ENCODE data around the gene GALNT3. TPM values are rescaled to one million over a fixed set of nuclear protein-coding genes. Genes with fewer than 3 reads are reported as not detected.

The GALNT3 gene
- total RNA-seq, 1 donor from 2014 or later: 8.3 TPM

- no peak overlapping the region for H3K4me3 Mint-ChIP-seq
- peaks cover 61% of the 10 kb centered on the region for H3K27me3 Mint-ChIP-seq (ENCODE audit: low read depth)
- peaks cover 23% of the 10 kb centered on the region for H3K4me1 Mint-ChIP-seq
- DNase-seq (ENCODE audit: low spot score in 2 of 2, unreplicated experiment in 2 of 2): no peak
- H3K36me3 Mint-ChIP-seq: no peaks in the 10 kb centered on the region
- H3K9me3 Mint-ChIP-seq: peaks cover 7% of the 10 kb centered on the region
- no peak for TF ChIP-seq CTCF (IDR thresholded peaks at IDR 0.05; ENCODE audit: unreplicated experiment)
- H3K27ac Mint-ChIP-seq: no peak overlapping the region
Observed at GRCh38 chr2:165796129-165796528, 2.1 kb upstream of the GALNT3 start.

- H3K27me3 Mint-ChIP-seq (ENCODE audit: low read depth): peaks cover 55% of the 10 kb centered on the region
- H3K4me1 Mint-ChIP-seq: peaks cover 23% of the 10 kb centered on the region
- TF ChIP-seq CTCF (IDR thresholded peaks at IDR 0.05; ENCODE audit: unreplicated experiment): no peak
- no peak overlapping the region for H3K27ac Mint-ChIP-seq
- DNase-seq (ENCODE audit: low spot score in 2 of 2, unreplicated experiment in 2 of 2): no peak
- H3K36me3 Mint-ChIP-seq: no peaks in the 10 kb centered on the region
- H3K4me3 Mint-ChIP-seq: peak overlapping the region; percentile 93
- H3K9me3 Mint-ChIP-seq: peaks cover 5% of the 10 kb centered on the region
Observed at GRCh38 chr2:165795011-165795410, 964 bp upstream of the GALNT3 start.

DNA sequence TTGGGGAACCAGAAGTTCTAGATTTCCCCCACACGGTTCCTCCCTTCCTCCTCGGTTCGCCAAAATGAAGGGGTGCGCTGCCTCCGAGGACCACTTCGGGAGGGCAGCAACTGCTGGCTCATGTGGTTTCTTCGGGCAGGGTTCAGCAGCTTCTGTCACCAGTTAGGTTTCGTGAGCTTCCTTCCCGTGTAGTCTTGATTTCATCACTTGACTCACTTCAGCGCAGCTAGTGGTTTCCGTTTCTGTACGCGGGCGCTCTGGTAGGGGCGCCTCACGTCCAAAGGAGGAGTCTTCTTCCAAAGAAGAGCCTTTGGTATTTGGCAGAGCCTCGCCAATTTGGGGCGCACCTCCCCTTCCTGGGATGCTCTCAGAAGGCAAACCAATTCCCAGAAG, 485 bp upstream of the GALNT3 start:
- Mint-ChIP-seq H3K27ac (peak overlapping the region; percentile 12), H3K4me1 (peaks cover 23% of the 10 kb centered on the region), H3K4me3 (peak overlapping the region; percentile 93), H3K27me3 (ENCODE audit: low read depth) (peaks cover 51% of the 10 kb centered on the region), H3K36me3 (no peaks in the 10 kb centered on the region), H3K9me3 (peaks cover under 1% of the 10 kb centered on the region)
- peak in 1 of 2 experiments; percentile 40 for DNase-seq (ENCODE audit: low spot score in 2 of 2, unreplicated experiment in 2 of 2)
- no peak for TF ChIP-seq CTCF (IDR thresholded peaks at IDR 0.05; ENCODE audit: unreplicated experiment)

DNA sequence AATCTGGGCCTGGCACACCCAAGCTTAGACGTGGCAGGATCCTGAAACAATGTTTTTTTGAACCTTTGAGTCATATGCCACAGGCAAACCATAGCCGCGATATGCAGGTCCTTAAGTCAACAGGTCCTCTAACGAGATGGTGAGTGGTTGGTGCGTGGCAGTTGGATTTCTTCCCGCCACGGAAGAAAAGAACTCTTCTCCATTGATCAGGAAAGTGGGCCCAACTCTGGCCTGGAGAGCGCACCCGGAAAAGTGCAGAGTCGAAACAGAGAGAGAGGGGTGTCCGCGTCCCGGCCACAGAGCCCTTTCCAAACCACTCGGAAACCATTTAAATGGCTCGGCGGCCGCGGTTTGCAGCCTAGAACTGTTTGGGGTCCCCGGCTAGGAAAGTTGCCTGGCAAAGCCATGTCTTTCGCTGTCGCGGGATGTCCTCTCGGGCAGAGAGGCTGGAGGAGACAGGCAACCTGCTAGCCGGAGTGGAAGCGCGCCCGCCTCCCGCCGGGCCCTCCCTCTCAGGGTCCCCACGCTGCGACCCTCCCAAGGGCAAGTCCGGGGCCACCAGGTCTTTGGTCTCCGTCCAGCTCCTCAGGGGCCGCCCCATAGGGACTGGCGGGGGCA, 777 bp downstream of the GALNT3 start:
- Mint-ChIP-seq H3K36me3 (no peaks in the 10 kb centered on the region), H3K9me3 (no peaks in the 10 kb centered on the region), H3K4me1 (peaks cover 23% of the 10 kb centered on the region), H3K27me3 (ENCODE audit: low read depth) (peaks cover 50% of the 10 kb centered on the region), H3K4me3 (peak overlapping the region; percentile 93), H3K27ac (peak overlapping the region; percentile 74)
- no peak for TF ChIP-seq CTCF (IDR thresholded peaks at IDR 0.05; ENCODE audit: unreplicated experiment)
- peak in 1 of 2 experiments; percentile 38 for DNase-seq (ENCODE audit: low spot score in 2 of 2, unreplicated experiment in 2 of 2)

DNA sequence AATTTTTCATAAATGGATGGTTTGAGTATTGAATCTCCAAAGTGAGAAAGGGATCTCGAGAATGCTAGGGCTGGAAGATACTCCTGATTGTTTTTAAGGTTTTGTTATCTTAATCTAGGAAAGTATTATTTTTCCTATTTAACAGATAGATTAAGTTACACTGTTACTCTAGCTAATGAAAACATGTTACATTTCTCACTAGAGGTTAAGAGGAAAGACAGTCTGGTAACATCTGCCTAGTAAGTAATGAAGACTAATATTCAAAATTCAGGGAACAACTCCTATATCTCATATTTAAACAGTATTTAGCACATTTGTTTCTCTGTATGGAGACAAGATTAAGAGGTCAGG, 2.0 kb downstream of the GALNT3 start:
- H3K36me3 Mint-ChIP-seq: no peaks in the 10 kb centered on the region
- TF ChIP-seq CTCF (IDR thresholded peaks at IDR 0.05; ENCODE audit: unreplicated experiment): no peak
- no peak overlapping the region for H3K27ac Mint-ChIP-seq
- H3K27me3 Mint-ChIP-seq (ENCODE audit: low read depth): peaks cover 45% of the 10 kb centered on the region
- H3K9me3 Mint-ChIP-seq: no peaks in the 10 kb centered on the region
- H3K4me1 Mint-ChIP-seq: peaks cover 27% of the 10 kb centered on the region
- no peak overlapping the region for H3K4me3 Mint-ChIP-seq
- no peak for DNase-seq (ENCODE audit: low spot score in 2 of 2, unreplicated experiment in 2 of 2)
